DOHH2 (cell line): Measurements from ENCODE around the gene MED29.

Experiments
- H3F3A ChIP-seq: fragments of 200-600 bp; sonication (generic), shearing (Covaris generic); 2 replicates; pipeline ENCODE4 v1.6.0; 2016; ENCODE audit warnings: antibody characterized with exemption, mild to moderate bottlenecking; ENCODE audit not compliant: control insufficient read depth, insufficient read depth
- H3K27ac ChIP-seq: fragments of 200-600 bp; sonication (generic); 2 replicates; pipeline ENCODE4 v1.5.1; 2014; ENCODE audit warnings: low read depth, mild to moderate bottlenecking, low read length, moderate library complexity
- H3K27me3 ChIP-seq: fragments of 200-600 bp; sonication (generic); 2 replicates; pipeline ENCODE4 v1.6.1; 2014; ENCODE audit warnings: mild to moderate bottlenecking, low read length, mixed read lengths; ENCODE audit not compliant: control insufficient read depth
- H3K36me3 ChIP-seq: fragments of 200-600 bp; sonication (generic); 2 replicates; pipeline ENCODE4 v1.6.1; 2014; ENCODE audit warnings: mild to moderate bottlenecking, low read length, moderate library complexity, mixed read lengths; ENCODE audit not compliant: control insufficient read depth
- H3K4me1 ChIP-seq: fragments of 200-600 bp; sonication (generic); 2 replicates; pipeline ENCODE4 v1.6.1; 2014; ENCODE audit warnings: mild to moderate bottlenecking, low read length, mixed read lengths; ENCODE audit not compliant: control insufficient read depth
- H3K4me2 ChIP-seq: fragments of 200-600 bp; sonication (generic); 2 replicates; pipeline ENCODE4 v1.6.0; 2014; ENCODE audit warnings: mild to moderate bottlenecking, low read length, moderate library complexity
- H3K4me3 ChIP-seq: fragments of 200-600 bp; sonication (generic); 2 replicates; pipeline ENCODE4 v1.5.1; 2014; ENCODE audit warnings: mild to moderate bottlenecking, low read length, mixed read lengths
- H3K79me2 ChIP-seq: fragments of 200-600 bp; sonication (generic); 2 replicates; pipeline ENCODE4 v1.6.1; 2014; ENCODE audit warnings: mild to moderate bottlenecking, low read length, mixed read lengths; ENCODE audit not compliant: control insufficient read depth
- H3K9me2 ChIP-seq: fragments of 200-600 bp; sonication (generic); replicated peaks from 2 replicates; pipeline ENCODE4 v1.6.1; 2014; ENCODE audit warnings: mild to moderate bottlenecking, low read length, mixed read lengths; ENCODE audit not compliant: control insufficient read depth
- H3K9me3 ChIP-seq: fragments of 200-600 bp; sonication (generic); 2 replicates; pipeline ENCODE4 v1.6.1; 2014; ENCODE audit warnings: antibody characterized with exemption, low read length, mixed read lengths; ENCODE audit not compliant: control insufficient read depth, insufficient read depth
- H4K20me1 ChIP-seq: fragments of 200-600 bp; sonication (generic); 2 replicates; pipeline ENCODE4 v1.6.0; 2014; ENCODE audit warnings: low read depth, mild to moderate bottlenecking, antibody characterized with exemption, low read length, moderate library complexity; ENCODE audit not compliant: control insufficient read depth, insufficient read depth
- CTCF ChIP-seq: fragments of 200-600 bp; sonication (generic); IDR thresholded peaks from one replicate; pipeline ENCODE4 v1.5.1; 2014; ENCODE audit warnings: antibody characterized with exemption, mild to moderate bottlenecking, low read depth, low read length; ENCODE audit not compliant: poor library complexity, severe bottlenecking
- EZH2phosphoT487 ChIP-seq: fragments of 200-600 bp; sonication (generic); IDR thresholded peaks from 2 replicates; pipeline ENCODE4 v1.6.1; 2017; ENCODE audit warnings: borderline replicate concordance, mild to moderate bottlenecking, antibody characterized with exemption, low read length, moderate library complexity, mixed read lengths

MED29 gene

GRCh38 chr19:39407410-39407659, 16.2 kb downstream of the MED29 start:
- Histone ChIP-seq H3F3A (peaks cover 48% of the 10 kb centered on the region), H3K9me3 (no peaks in the 10 kb centered on the region), H3K36me3 (peaks cover 36% of the 10 kb centered on the region), H3K9me2 (no peaks in the 10 kb centered on the region), H3K4me1 (peaks cover 68% of the 10 kb centered on the region), H3K27ac (peak overlapping the region; percentile 97), H3K4me2 (peak overlapping the region; percentile 97), H3K79me2 (peaks cover 53% of the 10 kb centered on the region), H3K4me3 (peak overlapping the region; percentile 99), H3K27me3 (no peaks in the 10 kb centered on the region), H4K20me1 (peaks cover 7% of the 10 kb centered on the region)
- TF ChIP-seq CTCF = no peak
- TF ChIP-seq EZH2phosphoT487 = no peak

GRCh38 chr19:39407660-39408391, 16.6 kb downstream of the MED29 start:
- H4K20me1 ChIP-seq = peaks cover 7% of the 10 kb centered on the region
- peaks cover 36% of the 10 kb centered on the region for H3K36me3 ChIP-seq
- H3K27me3 ChIP-seq = no peaks in the 10 kb centered on the region
- H3F3A ChIP-seq = peaks cover 47% of the 10 kb centered on the region
- peak overlapping the region; percentile 97 for H3K27ac ChIP-seq
- no peak for TF ChIP-seq CTCF
- no peak for TF ChIP-seq EZH2phosphoT487
- H3K4me2 ChIP-seq = peak overlapping the region; percentile 97
- H3K4me1 ChIP-seq = peaks cover 63% of the 10 kb centered on the region
- peak overlapping the region; percentile 99 for H3K4me3 ChIP-seq
- no peaks in the 10 kb centered on the region for H3K9me3 ChIP-seq
- peaks cover 54% of the 10 kb centered on the region for H3K79me2 ChIP-seq
- no peaks in the 10 kb centered on the region for H3K9me2 ChIP-seq

GRCh38 chr19:39408392-39409207, 17.4 kb downstream of the MED29 start:
- no peaks in the 10 kb centered on the region for H3K9me2 ChIP-seq
- peaks cover 7% of the 10 kb centered on the region for H4K20me1 ChIP-seq
- no peaks in the 10 kb centered on the region for H3K9me3 ChIP-seq
- peak overlapping the region; percentile 97 for H3K27ac ChIP-seq
- H3F3A ChIP-seq = peaks cover 46% of the 10 kb centered on the region
- H3K4me2 ChIP-seq = peak overlapping the region; percentile 97
- H3K4me3 ChIP-seq = peak overlapping the region; percentile 99
- no peaks in the 10 kb centered on the region for H3K27me3 ChIP-seq
- H3K4me1 ChIP-seq = peaks cover 57% of the 10 kb centered on the region
- TF ChIP-seq CTCF (no peak), EZH2phosphoT487 (no peak)
- peaks cover 54% of the 10 kb centered on the region for H3K79me2 ChIP-seq
- H3K36me3 ChIP-seq = peaks cover 38% of the 10 kb centered on the region
